Mucosa of descending colon (tissue), 3 donors: Measurements from ENCODE around the gene CASP2. TPM values are rescaled to one million over a fixed set of nuclear protein-coding genes. Genes with fewer than 3 reads are reported as not detected.

Source experiments
- ATAC-seq: fragments of 200-7000 bp; cut with Tn5 transposase; one replicate; pipeline ENCODE4 v1.9.1; 2020; ENCODE audit warnings: mild to moderate bottlenecking, moderate library complexity
- DNase-seq, 3 donors: peaks; one replicate each; pipeline ENCODE4 v3.0.0-alpha.2; 2020
- H3K36me3 ChIP-seq: fragments of 200-600 bp; one replicate; pipeline ENCODE4 v1.8.0; 2021; ENCODE audit warnings: low read depth, mild to moderate bottlenecking
- H3K4me1 ChIP-seq: fragments of 200-600 bp; one replicate; pipeline ENCODE4 v1.8.0; 2021; ENCODE audit warnings: low read depth, mild to moderate bottlenecking
- H3K4me3 ChIP-seq: fragments of 200-600 bp; one replicate; pipeline ENCODE4 v1.8.0; 2021; ENCODE audit warnings: mild to moderate bottlenecking
- H3K9me3 ChIP-seq: fragments of 200-600 bp; one replicate; pipeline ENCODE4 v1.8.0; 2021; ENCODE audit warnings: mild to moderate bottlenecking
- intact Hi-C, 2 donors: fragments of 100-400 bp; cut with DNase I in 1 of 2; cut with micrococcal nuclease in 1 of 2; formaldehyde crosslinking; loops; one replicate each; pipeline versions ENCODE4 v1.11.0 to v1.11.1; 2022; cut with DNase I, micrococcal nuclease
- long read RNA-seq, 2 donors: library from polyadenylated mRNA; unstranded; transcript quantifications; one replicate each; pipeline ENCODE4 v2.0.0, GENCODE V29; 2019 to 2021
- total RNA-seq, 3 donors: library from RNA; stranded (reverse); fragmentation: NEBNext Ultra II Directional in 2 of 3; extraction: Animal tissue kit (Norgen Biotek cat#: 25700) in 2 of 3; gene quantifications; one replicate each; pipeline versions ENCODE4 v1.2.1 to v1.2.4, GENCODE V29; 2021 to 2023
- TF ChIP-seq, protein P1 (sequence below): fragments of 200-600 bp; IDR thresholded peaks from one replicate; pipeline ENCODE4 v1.8.0; 2022; ENCODE audit warnings: antibody characterized with exemption, mild to moderate bottlenecking
- donor health status: DM: no; HTN: no; CAD: no; lungs with moderate emphysema.
- donor health status: DM: no; HTN: no; CAD: no.
- donor health status: DM: no; HTN: yes; CAD: no.

Gene CASP2
- total RNA-seq = 10 to 100 TPM; 26.1 to 39.5 (median 33.4) TPM
- long read RNA-seq, donor 1, full-length matches to known transcripts = 8 of 11 reads
- long read RNA-seq, donor 1, partial matches to known transcripts = 2 of 11 reads
- long read RNA-seq, donor 1, other reads (novel, unspliced or antisense) = 1 of 11 reads
- long read RNA-seq, donor 2, partial matches to known transcripts = 0 of 7 reads
- long read RNA-seq, donor 2, other reads (novel, unspliced or antisense) = 7 of 7 reads

DNA sequence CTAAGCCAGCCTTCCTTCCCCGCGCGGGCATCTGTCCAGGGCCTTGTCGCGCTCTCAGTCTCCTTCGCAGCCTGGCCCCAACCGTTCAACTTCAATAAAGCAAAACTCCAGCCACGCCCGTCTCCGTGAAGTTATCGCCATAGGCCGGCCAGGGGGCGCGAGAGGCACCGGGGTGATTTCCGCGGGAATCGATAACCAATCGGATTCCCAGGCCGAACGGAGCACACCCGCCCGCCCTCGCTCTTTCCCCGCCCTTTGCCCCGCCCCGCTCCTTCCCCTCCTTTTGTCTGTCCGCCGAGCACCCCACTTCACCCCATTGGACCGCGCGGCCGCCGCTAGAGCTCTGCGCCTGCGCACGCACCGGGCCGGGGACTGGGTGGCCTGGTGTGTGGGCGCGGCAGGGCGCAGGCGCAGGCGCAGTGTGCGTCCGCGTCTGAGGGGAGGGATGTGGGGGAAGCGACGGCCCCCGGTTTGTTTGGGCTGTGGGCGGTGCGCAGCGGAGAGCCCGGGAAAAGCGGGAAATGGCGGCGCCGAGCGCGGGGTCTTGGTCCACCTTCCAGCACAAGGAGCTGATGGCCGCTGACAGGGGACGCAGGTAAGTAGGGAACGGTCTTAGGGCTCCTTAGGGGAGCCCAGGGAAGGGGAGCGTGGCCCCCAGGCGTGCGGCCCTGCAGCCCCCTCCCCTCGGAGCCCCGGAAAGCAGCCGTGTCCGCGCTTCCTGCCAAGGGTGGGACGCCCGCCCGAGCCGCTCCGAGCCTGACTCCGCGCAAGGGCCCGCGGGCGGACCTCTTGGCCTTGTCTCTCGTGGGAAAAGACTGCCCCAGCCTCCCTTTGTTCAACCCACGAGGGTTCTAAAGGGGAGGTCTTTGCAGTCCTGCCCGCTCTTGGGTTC, at the start of gene CASP2:
Gene CASP2 (plus strand): TSS at position 417 of the 892 bp plus-strand sequence. CDS start 105 bp downstream, at position 522.
- H3K4me3 ChIP-seq = peak within 1 kb of the TSS; percentile 82
- no peaks in the 10 kb centered on the region for H3K36me3 ChIP-seq
- intact Hi-C loops = no loop called here
- TF ChIP-seq, protein P1, sequence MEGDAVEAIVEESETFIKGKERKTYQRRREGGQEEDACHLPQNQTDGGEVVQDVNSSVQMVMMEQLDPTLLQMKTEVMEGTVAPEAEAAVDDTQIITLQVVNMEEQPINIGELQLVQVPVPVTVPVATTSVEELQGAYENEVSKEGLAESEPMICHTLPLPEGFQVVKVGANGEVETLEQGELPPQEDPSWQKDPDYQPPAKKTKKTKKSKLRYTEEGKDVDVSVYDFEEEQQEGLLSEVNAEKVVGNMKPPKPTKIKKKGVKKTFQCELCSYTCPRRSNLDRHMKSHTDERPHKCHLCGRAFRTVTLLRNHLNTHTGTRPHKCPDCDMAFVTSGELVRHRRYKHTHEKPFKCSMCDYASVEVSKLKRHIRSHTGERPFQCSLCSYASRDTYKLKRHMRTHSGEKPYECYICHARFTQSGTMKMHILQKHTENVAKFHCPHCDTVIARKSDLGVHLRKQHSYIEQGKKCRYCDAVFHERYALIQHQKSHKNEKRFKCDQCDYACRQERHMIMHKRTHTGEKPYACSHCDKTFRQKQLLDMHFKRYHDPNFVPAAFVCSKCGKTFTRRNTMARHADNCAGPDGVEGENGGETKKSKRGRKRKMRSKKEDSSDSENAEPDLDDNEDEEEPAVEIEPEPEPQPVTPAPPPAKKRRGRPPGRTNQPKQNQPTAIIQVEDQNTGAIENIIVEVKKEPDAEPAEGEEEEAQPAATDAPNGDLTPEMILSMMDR = peak; percentile 43
- DNase-seq = peak; percentile 98 to 99 (median 99)
- peaks cover 47% of the 10 kb centered on the region for H3K4me1 ChIP-seq
- H3K9me3 ChIP-seq = no peaks in the 10 kb centered on the region
- ATAC-seq = peak; percentile 84

DNA sequence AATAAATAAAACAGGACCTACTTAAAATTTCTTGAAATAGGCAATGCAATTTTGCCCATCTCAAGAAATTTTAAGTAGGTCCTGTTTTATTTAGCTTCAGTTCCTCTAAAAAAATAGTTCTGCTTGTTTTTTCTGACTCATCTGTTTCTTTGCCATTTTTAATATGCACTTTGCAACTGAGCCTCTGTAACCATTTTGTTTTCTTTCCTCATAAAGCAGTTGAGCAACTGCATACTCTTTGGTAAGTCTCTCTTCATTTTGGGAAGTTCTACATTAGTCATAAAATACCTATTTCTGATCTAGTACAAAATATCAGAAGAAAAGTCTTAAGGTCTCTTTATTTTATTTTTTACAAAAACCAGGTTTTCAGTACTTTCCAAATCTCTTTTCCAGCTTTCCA, 48.3 kb upstream of the CASP2 start:
- intact Hi-C loops = loop anchor here (2.0 to 10.0 kb wide), 4 partner anchors 55 to 177 kb away; no protein-coding TSS in a partner anchor
- TF ChIP-seq, protein P1 = no peak
- DNase-seq = no peak
- peaks cover under 1% of the 10 kb centered on the region for H3K36me3 ChIP-seq
- peaks cover 16% of the 10 kb centered on the region for H3K9me3 ChIP-seq
- H3K4me1 ChIP-seq = peaks cover 13% of the 10 kb centered on the region
- ATAC-seq = no peak
- no peak overlapping the region for H3K4me3 ChIP-seq

DNA sequence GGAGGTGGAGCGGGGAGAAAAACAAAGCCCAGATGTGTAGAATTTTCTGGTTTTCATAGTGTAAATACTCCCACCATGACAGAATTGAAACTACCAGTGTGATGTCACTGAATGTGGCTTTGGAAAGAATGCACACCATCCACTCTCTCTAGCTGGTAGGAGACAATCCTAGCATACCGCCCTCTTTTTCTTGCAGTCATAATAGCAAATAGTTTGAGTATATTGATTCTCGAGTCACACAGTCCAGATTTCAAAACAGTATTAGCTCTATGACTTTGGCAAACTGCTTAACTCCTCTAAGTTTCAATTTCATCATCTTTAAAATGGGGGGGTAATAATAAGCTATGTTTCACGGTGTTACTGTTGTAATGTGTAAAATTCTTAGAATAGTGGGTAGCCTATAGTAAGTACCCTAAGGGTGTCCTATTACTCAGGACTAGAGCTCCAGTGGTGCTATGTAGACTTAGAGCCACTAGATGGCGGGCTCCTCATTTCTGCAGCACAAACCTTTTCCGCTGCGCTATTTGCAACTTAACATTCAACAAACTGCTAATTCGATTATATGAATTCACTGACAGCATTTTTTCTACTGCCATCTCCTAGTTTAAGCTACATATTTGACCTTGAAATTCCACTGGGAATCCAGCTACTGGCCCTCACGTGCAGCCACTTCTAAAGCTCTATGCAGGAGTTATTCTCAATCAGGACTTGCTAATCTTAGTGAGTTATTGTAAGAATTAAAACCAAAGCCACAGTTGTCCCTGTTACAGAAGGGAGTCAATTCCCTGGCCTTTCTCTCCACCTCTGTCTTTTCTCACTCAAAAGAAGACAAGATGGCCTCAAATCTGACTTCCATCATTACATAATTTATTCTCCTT, 47.6 kb upstream of the CASP2 start:
- Histone ChIP-seq H3K9me3 (peaks cover 15% of the 10 kb centered on the region), H3K4me3 (no peak overlapping the region), H3K36me3 (peaks cover 3% of the 10 kb centered on the region), H3K4me1 (peaks cover 19% of the 10 kb centered on the region)
- ATAC-seq (peak; percentile 64), DNase-seq (peak in 2 of 3 donors; percentile 58 to 85)
- TF ChIP-seq, protein P1 = peak; percentile 71
- intact Hi-C loops = loop anchor here (2.0 to 10.0 kb wide), 4 partner anchors 54 to 177 kb away; no protein-coding TSS in a partner anchor

DNA sequence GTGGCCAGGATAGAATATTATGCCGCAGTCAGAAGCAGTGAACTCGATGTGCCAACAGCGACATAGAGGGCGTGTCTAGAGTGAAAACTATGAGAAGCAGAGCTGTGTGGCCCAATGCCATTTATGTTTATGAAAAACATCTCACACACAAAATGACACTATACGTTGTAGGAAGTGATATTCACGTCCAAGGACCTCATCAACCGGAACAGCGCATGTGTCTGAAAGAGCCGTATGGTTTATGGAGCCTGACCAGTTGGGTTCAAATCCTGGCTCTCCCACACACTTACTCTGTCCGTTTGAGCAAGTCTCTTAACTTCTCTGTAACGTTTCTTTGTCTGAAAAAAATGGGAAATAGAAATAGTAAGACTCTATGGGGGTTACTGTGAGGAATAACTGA, 45.8 kb upstream of the CASP2 start:
- ATAC-seq = no peak
- TF ChIP-seq, protein P1 = no peak
- Histone ChIP-seq H3K9me3 (no peaks in the 10 kb centered on the region), H3K4me1 (peaks cover 21% of the 10 kb centered on the region), H3K4me3 (no peak overlapping the region), H3K36me3 (peaks cover 3% of the 10 kb centered on the region)
- intact Hi-C loops = loop anchor here (5.0 to 10.0 kb wide), 3 partner anchors 52 to 175 kb away; no protein-coding TSS in a partner anchor
- no peak for DNase-seq

DNA sequence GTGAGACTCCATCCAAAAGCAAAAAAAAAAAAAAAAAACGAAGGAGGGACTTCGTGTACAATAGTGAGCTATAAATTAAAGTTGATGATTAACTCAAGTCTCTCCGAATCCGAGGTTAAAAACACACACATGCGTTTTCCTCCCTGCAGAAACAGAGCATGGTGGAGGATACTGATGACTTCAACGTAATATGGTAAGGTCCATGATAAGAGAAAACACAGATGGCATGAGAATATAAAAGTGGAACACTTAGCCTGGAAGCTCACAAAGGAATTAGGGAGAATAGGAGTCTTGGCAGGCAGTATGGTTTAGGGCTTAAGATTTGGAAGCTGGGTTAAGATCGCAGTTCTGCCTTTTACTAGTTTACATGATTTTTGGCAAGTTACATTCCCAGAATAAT, 45.0 kb upstream of the CASP2 start:
- TF ChIP-seq, protein P1 = no peak
- intact Hi-C loops = loop anchor here (5.0 to 10.0 kb wide), 3 partner anchors 52 to 174 kb away; no protein-coding TSS in a partner anchor
- no peaks in the 10 kb centered on the region for H3K9me3 ChIP-seq
- DNase-seq (peak in 1 of 3 donors; percentile 23), ATAC-seq (peak; percentile 63)
- H3K4me1 ChIP-seq = peaks cover 21% of the 10 kb centered on the region
- no peak overlapping the region for H3K4me3 ChIP-seq
- H3K36me3 ChIP-seq = peaks cover 3% of the 10 kb centered on the region
